C4-2B (cell line): Measurements from ENCODE around the gene IMMT.
"Not testable (repeated sequence)": the region's sequence is repeated elsewhere in the genome, so short reads cannot be mapped to it uniquely, and the experiment has no call there.

Experiments
- H3K27ac ChIP-seq: fragments of 450-650 bp; 2 replicates; pipeline ENCODE4 v1.5.1; 2017
- CTCF ChIP-seq: fragments of 450-650 bp; conservative IDR thresholded peaks from 2 replicates; pipeline ENCODE4 v1.5.1; 2017; ENCODE audit warnings: mild to moderate bottlenecking
- ZFX ChIP-seq: fragments of 450-650 bp; IDR thresholded peaks from 2 replicates; pipeline ENCODE4 v1.6.1; 2017

Gene IMMT

GRCh38 chr2:86211033-86211795 lies 16.0 kb upstream of the IMMT start:
- TF ChIP-seq ZFX, result no peak
- no peak for TF ChIP-seq CTCF
- no peak overlapping the region for H3K27ac ChIP-seq

DNA sequence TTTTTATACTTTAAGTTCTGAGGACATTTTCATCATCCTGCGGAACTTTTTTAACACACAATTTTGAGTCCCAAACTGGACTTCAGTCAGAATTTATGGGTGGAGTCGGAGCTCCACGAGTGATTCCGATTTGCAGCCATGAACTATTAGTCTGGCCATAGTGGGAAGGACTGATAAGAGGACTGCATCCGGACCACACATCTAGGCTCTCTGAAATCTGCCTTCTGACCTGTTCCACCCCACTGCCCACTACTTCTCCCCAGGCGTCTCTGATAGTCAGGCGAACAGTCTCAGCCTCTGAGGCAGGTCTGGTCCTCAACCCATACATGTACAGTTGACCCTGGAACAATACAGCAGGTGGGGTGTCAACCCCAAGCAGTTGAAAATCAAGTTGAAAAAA lies 9.2 kb upstream of the IMMT start:
- TF ChIP-seq CTCF (no peak), ZFX (no peak)
- H3K27ac ChIP-seq, result no peak overlapping the region

DNA sequence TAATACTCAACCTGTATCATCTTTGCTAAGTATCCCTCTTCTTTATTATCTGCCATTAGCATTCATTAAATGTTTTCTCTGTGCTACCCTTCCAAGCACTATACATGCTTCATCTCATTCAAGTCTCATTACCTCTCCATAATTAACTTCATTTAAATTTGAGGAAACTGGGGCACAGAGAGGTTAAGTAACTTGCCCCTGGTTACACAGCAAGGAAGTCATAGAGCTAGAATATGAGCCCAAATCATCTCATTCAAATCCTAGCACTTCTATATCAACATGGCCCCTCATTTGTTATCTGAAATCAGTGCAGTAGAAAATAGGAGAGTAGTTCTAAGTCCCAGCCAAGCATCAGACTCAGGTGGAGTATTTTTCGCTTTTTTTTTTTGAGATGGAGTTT lies 8.4 kb upstream of the IMMT start:
- TF ChIP-seq CTCF (no peak), ZFX (no peak)
- H3K27ac ChIP-seq, result no peak overlapping the region

- H3K27ac ChIP-seq, result no peak overlapping the region
- TF ChIP-seq CTCF, result no peak
- TF ChIP-seq ZFX, result no peak
Observed at GRCh38 chr2:86202702-86203101, 7.4 kb upstream of the IMMT start.

DNA sequence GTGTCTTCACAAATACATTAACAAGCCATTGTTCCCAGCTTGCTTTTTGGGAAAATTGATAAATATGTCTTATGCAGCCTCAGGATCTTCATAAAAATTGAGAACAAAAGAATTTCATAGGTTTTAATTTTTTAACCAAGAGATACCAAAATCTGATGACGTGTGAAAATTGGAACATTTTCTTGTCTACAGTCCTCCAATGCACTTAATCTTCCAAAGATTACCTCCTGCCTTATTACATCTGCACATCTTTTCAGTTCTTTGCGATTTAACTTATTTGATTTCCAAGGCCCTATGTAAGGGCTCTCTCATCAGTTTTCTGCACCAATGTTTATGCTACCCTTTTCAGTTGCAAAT lies 7.1 kb upstream of the IMMT start:
- TF ChIP-seq CTCF (no peak), ZFX (no peak)
- H3K27ac ChIP-seq, result no peak overlapping the region

DNA sequence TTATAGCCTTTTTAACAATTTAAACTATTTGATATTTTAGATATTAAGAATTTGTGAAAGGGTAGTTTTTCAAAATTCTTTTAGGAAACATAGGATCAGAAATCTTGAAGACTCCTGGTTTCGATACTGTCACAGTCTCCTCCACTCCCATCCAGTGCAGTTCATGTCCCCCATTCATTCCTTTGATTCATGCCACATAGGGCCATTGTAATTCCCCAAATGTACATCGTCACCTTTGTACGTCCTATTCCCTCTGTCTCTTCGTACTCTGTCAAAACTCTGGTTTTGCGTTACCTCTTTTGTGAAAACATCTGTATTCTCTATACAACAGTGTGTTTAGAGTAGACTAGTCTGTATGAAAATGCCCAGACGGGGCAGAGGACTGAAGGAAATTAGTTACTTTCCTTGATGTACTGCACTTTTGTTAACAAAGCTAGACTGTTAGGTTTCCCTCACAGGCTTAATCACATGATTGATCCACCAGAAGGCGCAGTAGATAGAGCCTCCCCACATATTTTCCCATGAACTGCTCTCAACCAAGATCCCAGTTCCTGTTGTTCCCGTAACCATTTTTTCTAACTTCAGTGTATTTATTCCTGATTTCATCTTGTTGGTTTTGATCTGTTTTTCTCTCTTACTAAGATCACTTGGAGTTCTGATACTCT lies 6.5 kb upstream of the IMMT start:
- TF ChIP-seq ZFX, result no peak
- no peak for TF ChIP-seq CTCF
- H3K27ac ChIP-seq, result no peak overlapping the region

DNA sequence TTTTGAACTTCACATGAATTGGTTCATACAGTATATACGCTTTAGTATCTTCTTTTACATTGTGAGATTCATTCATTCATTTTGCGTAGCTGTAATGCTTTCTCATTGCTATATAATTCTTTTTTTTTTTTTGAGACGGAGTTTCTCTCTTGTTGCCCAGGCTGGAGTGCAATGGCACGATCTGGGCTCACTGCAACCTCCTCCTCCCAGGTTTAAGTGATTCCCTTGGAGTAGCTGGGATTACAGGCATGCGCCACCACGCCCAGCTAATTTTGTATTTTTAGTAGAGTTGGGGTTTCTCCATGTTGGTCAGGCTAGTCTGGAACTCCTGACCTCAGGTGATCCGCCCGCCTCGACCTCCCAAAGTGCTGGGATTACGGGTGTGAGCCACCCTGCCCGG lies 5.3 kb upstream of the IMMT start:
- not testable (repeated sequence) for H3K27ac ChIP-seq

DNA sequence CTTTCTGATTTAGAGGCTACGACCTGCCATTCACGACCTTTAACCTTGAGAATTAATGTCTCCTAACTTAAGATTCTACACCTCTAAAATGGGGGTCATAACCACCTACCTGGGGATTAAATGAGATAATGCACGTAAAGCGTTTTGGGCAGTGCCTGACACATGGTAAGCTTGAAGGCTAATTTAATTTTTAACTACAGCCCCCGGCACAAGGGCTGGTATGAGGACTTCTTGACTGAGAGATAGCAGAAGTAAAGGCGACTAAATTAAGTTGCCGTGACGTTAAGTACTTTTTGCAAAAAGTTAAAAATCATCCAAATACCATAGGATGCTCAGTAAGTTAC lies 4.5 kb upstream of the IMMT start:
- TF ChIP-seq CTCF (no peak), ZFX (no peak)

More for the DNA sequence above, 4.5 kb upstream of the IMMT start:
- H3K27ac ChIP-seq, result peak overlapping the region; percentile 88
